ENCODE measurements around the gene RELB.

DNA sequence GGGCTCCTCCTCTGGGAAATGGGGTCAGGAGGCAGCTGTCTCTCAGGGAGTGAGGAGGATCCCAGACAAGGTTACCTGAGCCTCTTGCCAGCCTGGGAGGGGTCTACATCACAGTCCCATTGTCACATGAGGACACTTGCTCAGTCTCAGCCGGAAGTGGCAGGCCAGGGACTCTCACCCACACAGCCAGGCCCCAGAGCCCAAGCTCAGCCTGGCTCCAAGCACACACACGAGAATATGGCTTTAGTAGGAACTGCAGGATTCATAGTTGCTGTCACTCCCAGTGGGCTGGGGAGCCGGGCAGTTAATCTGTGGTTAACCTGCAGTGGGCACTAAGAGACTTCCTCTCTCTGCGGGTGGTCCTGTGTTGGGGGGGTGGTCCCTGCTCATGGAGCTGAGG is 15.8 kb upstream of the RELB start:
- no peak for TF ChIP-seq CTCF (IDR thresholded peaks at IDR 0.05)
- no peak for TF ChIP-seq POLR2A (IDR thresholded peaks at IDR 0.05)

Data from prostate gland (tissue), 2 donors.